Tracheal epithelial cell (primary cell): ENCODE measurements around the gene WRAP53. TPM values are rescaled to one million over a fixed set of nuclear protein-coding genes. Genes with fewer than 3 reads are reported as not detected.

Experiments
- total RNA-seq: library from RNA; depleted of rRNA; stranded (reverse); fragments of >200 nt; gene quantifications from 2 replicates; pipeline ENCODE4 v1.2.1, GENCODE V29; 2014

The WRAP53 gene
- 4.6 and 4.7 TPM in 2 replicates for total RNA-seq

DNA sequence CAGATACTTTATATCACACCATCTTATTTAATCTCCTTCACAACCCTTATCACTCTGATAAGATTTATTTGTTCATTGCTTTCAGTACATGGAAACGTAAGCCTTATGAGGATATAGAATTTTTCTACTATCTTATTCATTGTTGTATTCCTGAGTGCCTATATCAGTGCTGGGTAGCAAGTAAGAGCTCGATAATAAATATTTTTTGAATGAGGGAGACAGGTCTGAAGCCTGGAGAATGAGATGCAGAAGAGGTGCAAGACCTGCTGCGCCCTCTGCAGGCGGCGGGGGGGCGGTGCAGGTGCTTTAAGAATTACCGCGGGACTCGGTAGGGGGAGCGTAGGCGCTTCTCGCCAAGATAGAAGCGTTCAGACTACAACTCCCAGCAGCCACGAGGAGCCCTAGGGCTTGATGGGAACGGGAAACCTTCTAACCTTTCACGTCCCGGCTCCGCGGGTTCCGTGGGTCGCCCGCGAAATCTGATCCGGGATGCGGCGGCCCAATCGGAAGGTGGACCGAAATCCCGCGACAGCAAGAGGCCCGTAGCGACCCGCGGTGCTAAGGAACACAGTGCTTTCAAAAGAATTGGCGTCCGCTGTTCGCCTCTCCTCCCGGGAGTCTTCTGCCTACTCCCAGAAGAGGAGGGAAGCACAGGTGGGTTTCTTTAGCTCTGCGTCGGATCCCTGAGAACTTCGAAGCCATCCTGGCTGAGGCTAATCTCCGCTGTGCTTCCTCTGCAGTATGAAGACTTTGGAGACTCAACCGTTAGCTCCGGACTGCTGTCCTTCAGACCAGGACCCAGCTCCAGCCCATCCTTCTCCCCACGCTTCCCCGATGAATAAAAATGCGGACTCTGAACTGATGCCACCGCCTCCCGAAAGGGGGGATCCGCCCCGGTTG lies at the start of gene WRAP53:
WRAP53 (plus strand) TSS at position 570 of the 900 bp plus-strand sequence; CDS start at position 742, 172 bp downstream.

DNA sequence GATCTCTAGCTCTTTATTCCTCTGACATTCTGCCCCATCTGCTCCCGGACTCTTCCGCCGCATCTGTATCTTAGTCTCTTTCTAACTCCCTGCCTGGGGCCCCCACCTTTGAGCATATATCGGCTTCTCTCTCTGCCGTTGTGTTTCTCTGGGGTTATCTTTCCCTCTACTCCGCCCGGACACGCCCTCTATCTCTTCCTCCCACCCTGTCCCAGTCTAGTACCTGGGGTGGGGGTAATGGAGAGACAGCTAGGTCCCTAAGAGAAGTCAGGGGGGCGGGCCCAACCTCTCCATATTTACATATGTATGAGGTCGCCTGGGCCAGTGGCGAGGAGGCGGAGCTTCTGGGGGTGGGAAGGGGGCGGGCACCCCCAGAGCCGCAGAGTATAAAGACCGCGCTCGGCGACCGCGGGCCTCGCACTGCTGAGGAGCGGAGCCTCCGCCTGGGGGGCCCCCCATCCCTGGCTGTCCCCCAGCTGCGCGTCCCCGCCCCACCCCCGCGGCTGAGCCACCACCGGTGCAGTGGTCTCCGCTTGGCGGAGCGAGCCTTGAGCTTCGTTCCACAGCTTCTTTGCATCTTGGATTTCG lies 37.7 kb upstream of the WRAP53 start, which contains the start of gene ATP1B2:
ATP1B2 (plus strand) TSS at position 418 of the 588 bp plus-strand sequence. CDS start 593 bp downstream, outside the sequence.

DNA sequence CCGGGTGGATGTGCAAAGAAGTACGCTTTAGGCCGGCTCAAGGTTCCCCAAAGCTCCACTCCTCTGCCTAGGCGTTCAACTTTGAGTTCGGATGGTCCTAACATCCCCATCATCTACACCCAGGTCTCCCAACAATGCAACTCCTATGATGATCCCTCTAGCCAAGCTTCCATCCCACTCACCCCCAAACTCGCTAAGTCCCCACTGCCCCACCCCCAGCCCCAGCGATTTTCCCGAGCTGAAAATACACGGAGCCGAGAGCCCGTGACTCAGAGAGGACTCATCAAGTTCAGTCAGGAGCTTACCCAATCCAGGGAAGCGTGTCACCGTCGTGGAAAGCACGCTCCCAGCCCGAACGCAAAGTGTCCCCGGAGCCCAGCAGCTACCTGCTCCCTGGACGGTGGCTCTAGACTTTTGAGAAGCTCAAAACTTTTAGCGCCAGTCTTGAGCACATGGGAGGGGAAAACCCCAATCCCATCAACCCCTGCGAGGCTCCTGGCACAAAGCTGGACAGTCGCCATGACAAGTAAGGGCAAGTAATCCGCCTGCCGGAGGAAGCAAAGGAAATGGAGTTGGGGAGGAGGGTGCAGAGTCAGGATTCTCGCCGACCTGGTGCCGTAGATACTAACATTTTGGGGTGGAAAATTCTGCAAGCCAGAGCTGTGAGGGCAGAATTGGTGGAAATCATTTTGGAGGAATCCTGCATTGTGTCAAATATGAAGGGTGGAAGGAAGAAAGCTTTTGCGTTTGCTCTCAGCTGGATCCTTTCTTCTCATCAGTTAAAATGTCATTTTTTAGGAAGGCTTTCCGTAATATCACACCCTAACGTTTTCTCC lies 987 bp upstream of the WRAP53 start, which contains the start of gene TP53:
TP53 (minus strand) TSS at position 419 of the 836 bp plus-strand sequence. CDS start 10,896 bp downstream, outside the sequence.

DNA sequence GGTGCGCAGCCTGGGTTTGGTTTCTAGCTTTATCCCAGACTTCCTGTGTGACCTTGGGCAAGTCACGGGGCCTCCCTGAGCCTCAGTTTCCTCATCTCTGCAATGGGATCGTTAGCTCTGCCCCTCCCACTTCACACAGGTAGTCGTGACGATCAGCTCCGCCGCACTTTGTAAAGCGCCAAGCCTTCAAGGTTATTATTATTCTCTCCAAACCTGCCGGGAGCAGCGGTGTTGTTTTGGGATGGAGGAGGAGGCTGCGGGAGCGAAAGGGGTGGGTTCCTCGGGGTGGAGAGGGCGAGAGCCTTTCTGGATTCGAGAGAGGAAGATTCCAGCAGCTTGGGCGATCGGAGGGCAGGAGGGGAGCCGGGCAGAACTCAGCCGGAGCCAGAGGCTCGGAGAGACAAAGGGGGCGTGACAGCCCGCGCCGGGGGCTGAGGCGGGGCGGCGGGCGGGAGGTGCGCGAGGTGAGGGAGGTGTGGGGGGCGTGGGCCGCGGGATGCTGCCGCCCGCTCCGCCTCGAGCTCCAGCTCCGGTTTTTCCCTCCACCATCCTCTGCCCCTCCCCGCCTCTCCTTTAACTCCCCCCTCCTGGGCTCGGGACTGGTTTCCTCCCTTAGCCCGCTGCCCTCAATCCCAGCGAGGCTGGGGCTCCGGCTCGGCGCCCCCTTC lies 16.5 kb downstream of the WRAP53 start, which contains the start of gene EFNB3:
EFNB3 (plus strand) TSS at position 602 of the 668 bp plus-strand sequence. CDS start 397 bp downstream, outside the sequence.

DNA sequence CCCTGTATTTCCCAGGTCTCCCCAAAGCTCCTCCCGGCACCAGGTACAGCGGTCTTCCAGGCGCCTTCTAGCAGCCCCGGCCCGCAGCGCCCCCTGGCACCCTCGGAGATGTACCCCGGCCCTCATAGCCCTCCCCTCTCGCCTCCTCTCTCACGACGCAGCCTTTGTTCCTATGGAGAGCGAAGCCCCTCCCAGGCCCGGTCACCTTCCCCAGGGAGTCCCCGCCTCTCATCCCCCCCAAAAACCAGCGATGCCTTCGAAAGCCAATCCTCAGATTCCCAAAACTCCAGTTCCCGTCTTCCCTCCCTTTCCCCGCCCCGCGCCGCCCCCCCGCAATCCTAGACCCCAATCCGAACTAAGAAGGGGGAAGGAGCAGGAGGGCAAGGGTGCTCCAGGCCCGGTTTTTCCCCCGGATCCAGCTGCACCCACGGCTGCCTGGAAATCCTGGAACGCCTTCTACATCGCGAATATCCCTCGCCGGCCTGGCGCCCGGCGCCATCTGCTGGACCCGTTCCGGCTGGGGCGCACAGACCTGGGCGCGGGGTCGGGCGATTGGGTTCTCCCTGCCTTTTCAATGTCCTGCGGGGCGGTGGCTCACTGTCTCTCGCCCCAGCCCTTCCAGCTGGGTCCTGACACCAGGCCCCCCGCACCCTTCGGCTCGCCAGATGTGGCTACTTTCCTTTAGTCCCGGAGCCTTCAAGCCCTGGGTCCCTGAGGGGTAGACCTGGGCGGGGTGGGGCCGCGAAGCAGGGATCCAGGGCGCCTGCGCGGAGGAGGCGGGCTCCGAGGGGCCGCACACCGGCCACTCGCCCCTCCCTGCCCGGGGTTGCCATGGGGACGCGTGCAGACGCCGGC lies 28.9 kb downstream of the WRAP53 start, which contains the start of gene DNAH2:
DNAH2 (plus strand) TSS at position 844 of the 855 bp plus-strand sequence. CDS start 1,991 bp downstream, outside the sequence.

Other genes with a start within 250 kb of the WRAP53 start
- 23.7 and 32.8 TPM in 2 replicates for gene FGF11, start 249.0 kb upstream of the WRAP53 start, total RNA-seq
- 6.2 and 8.7 TPM in 2 replicates for gene CHRNB1, start 243.4 kb upstream of the WRAP53 start, total RNA-seq
- 16.4 and 22.4 TPM in 2 replicates for gene ZBTB4, start 208.8 kb upstream of the WRAP53 start, total RNA-seq
- not detected in 2 replicates for gene SLC35G6, start 207.0 kb upstream of the WRAP53 start, total RNA-seq
- 40.7 and 46.7 TPM in 2 replicates for gene POLR2A, start 204.1 kb upstream of the WRAP53 start, total RNA-seq
- 2.2 and 4.0 TPM in 2 replicates for gene TNFSF12, start 139.4 kb upstream of the WRAP53 start, total RNA-seq
- gene TNFSF13, start 129.7 kb upstream of the WRAP53 start, total RNA-seq, result 5.3 and 8.2 TPM in 2 replicates
- 102 and 137 TPM in 2 replicates for gene SENP3, start 126.6 kb upstream of the WRAP53 start, total RNA-seq
- gene CD68, start 108.8 kb upstream of the WRAP53 start, total RNA-seq, result 12.8 and 21.3 TPM in 2 replicates
- 92.1 and 93.3 TPM in 2 replicates for gene MPDU1, start 104.6 kb upstream of the WRAP53 start, total RNA-seq
- 30.6 and 59.9 TPM in 2 replicates for gene SOX15, start 98.4 kb upstream of the WRAP53 start, total RNA-seq
- 42.8 and 59.8 TPM in 2 replicates for gene FXR2, start 73.6 kb upstream of the WRAP53 start, total RNA-seq
- 24.9 and 27.0 TPM in 2 replicates for gene SAT2, start 60.7 kb upstream of the WRAP53 start, total RNA-seq
- 0.43 and 0.48 TPM in 2 replicates for gene SHBG, start 58.3 kb upstream of the WRAP53 start, total RNA-seq
- gene ATP1B2, start 37.6 kb upstream of the WRAP53 start, total RNA-seq, result not detected in 2 replicates
- gene TP53, start 987 bp upstream of the WRAP53 start, total RNA-seq, result 15.8 and 23.1 TPM in 2 replicates
- 0.48 TPM in 1 of 2 replicates, not detected in the other for gene EFNB3, start 16.7 kb downstream of the WRAP53 start, total RNA-seq
- gene DNAH2, start 29.3 kb downstream of the WRAP53 start, total RNA-seq, result 0.21 TPM in 1 of 2 replicates, not detected in the other
- gene KDM6B, start 145.7 kb downstream of the WRAP53 start, total RNA-seq, result 3.4 and 6.3 TPM in 2 replicates
- 0.43 and 0.96 TPM in 2 replicates for gene TMEM88, start 166.6 kb downstream of the WRAP53 start, total RNA-seq
- 45.1 and 49.0 TPM in 2 replicates for gene NAA38, start 169.1 kb downstream of the WRAP53 start, total RNA-seq
- gene CYB5D1, start 169.5 kb downstream of the WRAP53 start, total RNA-seq, result 8.5 and 9.6 TPM in 2 replicates
- gene CHD3, start 200.3 kb downstream of the WRAP53 start, total RNA-seq, result 32.2 and 63.9 TPM in 2 replicates
- gene RNF227, start 227.8 kb downstream of the WRAP53 start, total RNA-seq, result 20.5 and 22.8 TPM in 2 replicates
- under 0.01 TPM in 1 of 2 replicates, not detected in the other for gene KCNAB3, start 241.4 kb downstream of the WRAP53 start, total RNA-seq
- 23.2 and 33.0 TPM in 2 replicates for gene TRAPPC1, start 243.5 kb downstream of the WRAP53 start, total RNA-seq
- gene CNTROB, start 243.7 kb downstream of the WRAP53 start, total RNA-seq, result 7.0 and 14.5 TPM in 2 replicates